A673 (cell line): ENCODE measurements around the gene MYLK3.

ENCODE experiments used
- EZH2 ChIP-seq: fragments of 200-600 bp; sonication (generic); IDR thresholded peaks from 2 replicates; pipeline ENCODE4 v1.6.1; 2017; ENCODE audit warnings: borderline replicate concordance, low read depth, mild to moderate bottlenecking, mixed read lengths, antibody characterized with exemption, low read length; ENCODE audit not compliant: poor library complexity, severe bottlenecking
- TF ChIP-seq, protein P1 (sequence below): fragments of 300-800, 200-600 bp; sonication (generic); conservative IDR thresholded peaks from 2 replicates; pipeline ENCODE4 v1.5.1; 2017; ENCODE audit warnings: low read depth, mild to moderate bottlenecking, antibody characterized with exemption, low read length, moderate library complexity, mixed read lengths

DNA sequence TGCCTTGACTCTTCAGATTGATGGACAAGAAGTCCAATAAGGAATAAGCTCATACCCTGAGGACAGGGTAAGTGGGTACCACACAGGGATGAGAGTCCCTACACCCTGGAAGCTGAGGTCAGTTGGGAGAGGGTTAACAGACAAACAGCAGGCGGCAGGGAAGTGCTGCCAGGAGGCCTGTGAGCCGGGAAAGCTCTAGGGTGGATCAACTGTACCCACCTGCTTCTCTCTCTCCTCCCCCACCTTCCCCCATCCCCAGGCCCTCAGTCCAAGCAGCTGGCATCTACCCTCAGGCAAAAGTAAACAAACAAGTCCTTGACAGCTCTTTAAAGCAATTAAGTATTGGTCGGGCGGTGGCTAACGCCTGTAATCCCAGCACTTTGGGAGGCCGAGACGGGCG, 20.7 kb upstream of the MYLK3 start:
- TF ChIP-seq, protein P1, sequence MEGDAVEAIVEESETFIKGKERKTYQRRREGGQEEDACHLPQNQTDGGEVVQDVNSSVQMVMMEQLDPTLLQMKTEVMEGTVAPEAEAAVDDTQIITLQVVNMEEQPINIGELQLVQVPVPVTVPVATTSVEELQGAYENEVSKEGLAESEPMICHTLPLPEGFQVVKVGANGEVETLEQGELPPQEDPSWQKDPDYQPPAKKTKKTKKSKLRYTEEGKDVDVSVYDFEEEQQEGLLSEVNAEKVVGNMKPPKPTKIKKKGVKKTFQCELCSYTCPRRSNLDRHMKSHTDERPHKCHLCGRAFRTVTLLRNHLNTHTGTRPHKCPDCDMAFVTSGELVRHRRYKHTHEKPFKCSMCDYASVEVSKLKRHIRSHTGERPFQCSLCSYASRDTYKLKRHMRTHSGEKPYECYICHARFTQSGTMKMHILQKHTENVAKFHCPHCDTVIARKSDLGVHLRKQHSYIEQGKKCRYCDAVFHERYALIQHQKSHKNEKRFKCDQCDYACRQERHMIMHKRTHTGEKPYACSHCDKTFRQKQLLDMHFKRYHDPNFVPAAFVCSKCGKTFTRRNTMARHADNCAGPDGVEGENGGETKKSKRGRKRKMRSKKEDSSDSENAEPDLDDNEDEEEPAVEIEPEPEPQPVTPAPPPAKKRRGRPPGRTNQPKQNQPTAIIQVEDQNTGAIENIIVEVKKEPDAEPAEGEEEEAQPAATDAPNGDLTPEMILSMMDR, result no peak
- TF ChIP-seq EZH2, result no peak
